Measurements from ENCODE around the gene ZRANB1.

- no peak for TF ChIP-seq EZH2phosphoT487 (IDR thresholded peaks at IDR 0.05)
- no peak for TF ChIP-seq CTCF (IDR thresholded peaks at IDR 0.05)
- TF ChIP-seq EZH2 (IDR thresholded peaks at IDR 0.05), result no peak
Measured at GRCh38 chr10:124997771-124998623, 56.1 kb downstream of the ZRANB1 start.

Data from neural progenitor cell (in vitro differentiated cells).